WERI-Rb-1 (cell line): Measurements from ENCODE around the gene MANBA.
"Not testable (repeated sequence)": the region's sequence is repeated elsewhere in the genome, so short reads cannot be mapped to it uniquely, and the experiment has no call there.

Experiments used
- DNase-seq: peaks from one replicate; pipeline ENCODE4 v3.0.0-alpha.2; 2020
- H3K27ac ChIP-seq: fragments of 250-450 bp; sonication (Bioruptor Pico); 2 replicates; pipeline ENCODE4 v1.5.1; 2020; ENCODE audit warnings: mild to moderate bottlenecking, moderate library complexity
- H3K27me3 ChIP-seq: fragments of 250-450 bp; sonication (Bioruptor Pico); 2 replicates; pipeline ENCODE4 v1.5.1; 2021; ENCODE audit warnings: mild to moderate bottlenecking, low read depth, moderate library complexity; ENCODE audit not compliant: insufficient read depth, severe bottlenecking
- H3K36me3 ChIP-seq: fragments of 250-450 bp; sonication (Bioruptor Pico); 2 replicates; pipeline ENCODE4 v1.5.1; 2020; ENCODE audit warnings: mild to moderate bottlenecking, moderate library complexity
- H3K4me3 ChIP-seq: 2 replicates; pipeline ENCODE4 v1.5.1; 2011; ENCODE audit warnings: low read depth, mild to moderate bottlenecking, control low read depth, low read length
- H3K9me3 ChIP-seq: fragments of 250-450 bp; sonication (Bioruptor Pico); 2 replicates; pipeline ENCODE4 v1.5.1; 2021; ENCODE audit warnings: mild to moderate bottlenecking, moderate library complexity; ENCODE audit not compliant: severe bottlenecking
- TF ChIP-seq, protein P1 (sequence below): IDR thresholded peaks from 2 replicates; pipeline ENCODE4 v1.5.1; 2011; ENCODE audit warnings: low read depth, mild to moderate bottlenecking, control low read depth, inconsistent platforms, low read length

The MANBA gene

DNA sequence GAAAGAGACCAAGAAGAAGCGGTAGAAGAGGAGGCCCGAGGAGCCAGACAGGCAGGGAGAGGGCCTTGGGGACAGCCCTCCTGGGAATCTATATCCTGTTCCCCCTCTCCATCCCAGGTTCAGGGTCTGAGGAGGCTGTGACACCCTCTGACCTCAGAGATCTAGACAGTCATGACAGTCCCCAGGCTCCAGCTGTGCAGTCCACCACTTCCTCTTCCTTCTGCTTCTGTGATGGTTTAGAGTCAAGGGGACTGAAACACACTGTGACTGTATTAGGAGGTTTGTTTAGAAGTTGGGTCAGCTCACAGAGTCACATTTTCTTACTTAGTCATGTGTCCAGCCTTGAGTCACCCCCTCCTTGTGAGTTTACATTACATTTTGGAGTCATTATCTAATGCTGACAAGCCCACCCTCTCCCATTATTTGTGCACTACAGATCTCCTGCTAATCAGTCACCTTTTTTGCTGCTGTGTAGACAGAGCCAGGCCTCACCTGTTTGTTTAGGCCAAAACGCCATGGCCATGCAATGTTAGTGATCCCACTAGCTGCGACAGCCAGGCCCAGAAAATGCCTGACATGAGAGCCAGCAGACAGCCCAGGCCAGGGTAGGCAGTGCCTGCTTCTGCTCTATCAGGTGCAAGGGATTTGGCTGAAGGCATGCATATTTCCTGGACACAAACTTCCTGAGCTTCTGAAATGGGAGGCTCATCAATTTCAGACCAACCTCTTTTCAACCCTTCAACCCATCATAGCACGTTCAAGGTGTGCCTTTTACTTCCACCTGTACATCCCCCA is 26.0 kb downstream of the MANBA start:
- H3K4me3 ChIP-seq = no peak overlapping the region
- peaks cover 5% of the 10 kb centered on the region for H3K9me3 ChIP-seq
- H3K27me3 ChIP-seq = no peaks in the 10 kb centered on the region
- DNase-seq = no peak
- TF ChIP-seq, protein P1, sequence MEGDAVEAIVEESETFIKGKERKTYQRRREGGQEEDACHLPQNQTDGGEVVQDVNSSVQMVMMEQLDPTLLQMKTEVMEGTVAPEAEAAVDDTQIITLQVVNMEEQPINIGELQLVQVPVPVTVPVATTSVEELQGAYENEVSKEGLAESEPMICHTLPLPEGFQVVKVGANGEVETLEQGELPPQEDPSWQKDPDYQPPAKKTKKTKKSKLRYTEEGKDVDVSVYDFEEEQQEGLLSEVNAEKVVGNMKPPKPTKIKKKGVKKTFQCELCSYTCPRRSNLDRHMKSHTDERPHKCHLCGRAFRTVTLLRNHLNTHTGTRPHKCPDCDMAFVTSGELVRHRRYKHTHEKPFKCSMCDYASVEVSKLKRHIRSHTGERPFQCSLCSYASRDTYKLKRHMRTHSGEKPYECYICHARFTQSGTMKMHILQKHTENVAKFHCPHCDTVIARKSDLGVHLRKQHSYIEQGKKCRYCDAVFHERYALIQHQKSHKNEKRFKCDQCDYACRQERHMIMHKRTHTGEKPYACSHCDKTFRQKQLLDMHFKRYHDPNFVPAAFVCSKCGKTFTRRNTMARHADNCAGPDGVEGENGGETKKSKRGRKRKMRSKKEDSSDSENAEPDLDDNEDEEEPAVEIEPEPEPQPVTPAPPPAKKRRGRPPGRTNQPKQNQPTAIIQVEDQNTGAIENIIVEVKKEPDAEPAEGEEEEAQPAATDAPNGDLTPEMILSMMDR = no peak
- H3K36me3 ChIP-seq = no peaks in the 10 kb centered on the region; the same call in 1 of the 2 replicates
- H3K27ac ChIP-seq = no peak overlapping the region

DNA sequence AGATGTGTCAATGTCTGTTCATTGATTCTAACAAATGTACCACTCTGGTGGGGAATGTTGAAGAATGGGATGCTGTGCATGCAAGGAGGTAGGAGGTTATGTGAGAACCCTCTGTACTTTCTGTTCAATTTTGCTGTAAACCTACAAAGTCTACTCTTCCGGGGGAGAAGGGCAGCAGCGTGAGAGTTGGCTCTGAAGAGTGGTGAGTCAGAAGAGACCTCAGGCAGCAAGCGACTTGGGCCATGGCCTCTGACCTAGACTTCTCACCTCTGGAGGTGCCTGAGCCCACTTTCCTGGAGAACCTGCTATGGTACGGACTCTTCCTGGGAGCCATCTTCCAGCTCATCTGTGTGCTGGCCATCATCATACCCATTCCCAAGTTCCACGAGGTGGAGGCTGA is 26.7 kb downstream of the MANBA start:
- TF ChIP-seq, protein P1 = no peak
- Histone ChIP-seq H3K27ac (no peak overlapping the region), H3K4me3 (no peak overlapping the region), H3K27me3 (no peaks in the 10 kb centered on the region), H3K36me3 (no peaks in the 10 kb centered on the region; the same call in 1 of the 2 replicates), H3K9me3 (peaks cover 8% of the 10 kb centered on the region)
- DNase-seq = no peak

DNA sequence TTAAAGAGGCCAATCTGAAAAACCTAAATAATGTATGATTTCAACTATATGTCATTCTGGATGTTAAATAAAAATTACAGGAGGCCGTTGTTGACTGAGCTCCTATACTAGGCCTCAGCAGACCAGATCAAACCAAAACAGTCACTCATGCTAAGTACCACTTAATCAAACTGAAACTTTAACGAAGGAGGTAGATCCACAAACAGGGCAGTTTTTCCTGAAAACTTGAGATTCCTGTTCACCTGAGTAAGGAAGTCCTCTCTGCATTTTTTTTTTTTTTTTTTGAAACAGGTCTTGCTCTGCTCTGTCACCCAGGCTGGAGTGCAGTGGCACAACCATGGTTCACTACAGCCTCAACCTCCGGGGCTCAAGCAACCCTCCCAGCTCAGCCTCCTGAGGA is 27.7 kb downstream of the MANBA start:
- no peaks in the 10 kb centered on the region for H3K27me3 ChIP-seq

DNA sequence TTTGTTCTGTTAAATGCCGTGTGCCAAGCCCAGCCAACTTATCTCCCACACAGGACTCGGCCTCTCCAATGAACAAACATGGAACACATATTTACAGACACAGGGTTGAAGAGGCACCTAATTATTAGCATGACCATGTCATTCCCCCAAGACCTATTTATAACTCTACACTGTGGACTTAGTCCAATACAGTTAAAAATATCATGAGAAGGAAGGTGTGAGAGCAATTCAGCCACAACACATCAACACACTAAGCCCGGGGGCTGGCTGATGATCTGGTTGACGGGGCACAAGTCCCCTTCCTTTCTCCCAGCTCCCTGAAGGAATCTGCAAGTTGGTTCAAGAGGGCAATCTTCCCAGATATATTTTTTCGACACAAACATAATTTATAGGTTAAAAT is 28.1 kb downstream of the MANBA start:
- Histone ChIP-seq H3K27ac (no peak overlapping the region), H3K9me3 (peaks cover 8% of the 10 kb centered on the region), H3K4me3 (no peak overlapping the region), H3K27me3 (no peaks in the 10 kb centered on the region), H3K36me3 (no peaks in the 10 kb centered on the region; the same call in 1 of the 2 replicates)
- TF ChIP-seq, protein P1 = no peak
- no peak for DNase-seq

More for the DNA sequence above, 27.7 kb downstream of the MANBA start:
- Histone ChIP-seq H3K9me3 (peaks cover 8% of the 10 kb centered on the region), H3K27ac (no peak overlapping the region), H3K36me3 (no peaks in the 10 kb centered on the region; the same call in 1 of the 2 replicates), H3K4me3 (no peak overlapping the region)
- TF ChIP-seq, protein P1 = no peak
- DNase-seq = no peak

DNA sequence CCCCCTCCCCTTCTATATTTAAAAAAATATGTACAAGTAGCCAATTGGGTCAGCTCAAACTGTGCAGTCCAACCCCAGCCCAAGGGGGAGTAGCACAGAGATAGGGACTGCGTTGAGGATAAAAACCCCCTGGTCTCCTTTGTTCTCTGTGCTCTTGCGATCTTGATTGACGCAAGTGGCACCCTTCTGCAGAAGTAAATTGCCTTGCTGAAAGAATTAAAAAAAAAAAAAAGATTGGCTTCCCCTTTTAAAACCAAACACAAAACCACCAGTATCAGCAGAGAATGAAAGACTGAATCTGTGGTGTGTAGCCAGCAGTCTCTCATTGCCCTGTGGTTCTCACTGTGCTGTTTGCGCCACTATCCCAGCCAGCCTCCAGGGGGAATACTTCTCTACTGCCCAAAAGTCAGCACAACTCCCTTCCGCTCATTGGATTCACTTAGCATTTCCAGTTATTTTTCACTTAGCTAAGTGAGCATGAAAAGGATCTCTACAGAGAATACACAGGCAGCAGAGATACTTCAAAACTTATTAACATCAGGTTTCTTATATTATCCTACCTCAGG is 29.7 kb downstream of the MANBA start:
- DNase-seq = no peak
- TF ChIP-seq, protein P1 = peak; percentile 59
- no peak overlapping the region for H3K27ac ChIP-seq
- H3K36me3 ChIP-seq = no peaks in the 10 kb centered on the region; the same call in 1 of the 2 replicates
- no peak overlapping the region for H3K4me3 ChIP-seq
- H3K27me3 ChIP-seq = no peaks in the 10 kb centered on the region
- H3K9me3 ChIP-seq = peaks cover 8% of the 10 kb centered on the region

DNA sequence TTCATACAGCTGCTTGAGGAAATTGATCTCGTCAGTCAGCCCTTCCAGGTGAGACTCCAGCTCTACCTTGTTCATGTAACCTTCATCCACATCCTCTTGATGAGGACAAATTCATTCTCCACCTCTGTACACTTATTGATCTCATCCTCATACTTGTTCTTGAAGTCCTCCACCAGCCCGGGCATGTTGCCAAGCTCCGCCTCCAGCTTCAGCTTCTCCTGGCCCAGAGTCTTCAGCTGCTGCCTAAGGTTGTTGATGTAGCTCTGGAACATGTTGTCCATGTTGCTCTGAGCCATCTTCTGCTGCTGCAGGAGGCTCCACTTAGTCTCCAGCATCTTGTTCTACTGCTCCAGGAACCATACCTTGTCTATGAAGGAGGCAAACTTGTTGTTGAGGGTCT is 31.3 kb downstream of the MANBA start:
- H3K27me3 ChIP-seq, DNase-seq, H3K27ac ChIP-seq, H3K36me3 ChIP-seq, H3K9me3 ChIP-seq, H3K4me3 ChIP-seq: not testable (repeated sequence)

DNA sequence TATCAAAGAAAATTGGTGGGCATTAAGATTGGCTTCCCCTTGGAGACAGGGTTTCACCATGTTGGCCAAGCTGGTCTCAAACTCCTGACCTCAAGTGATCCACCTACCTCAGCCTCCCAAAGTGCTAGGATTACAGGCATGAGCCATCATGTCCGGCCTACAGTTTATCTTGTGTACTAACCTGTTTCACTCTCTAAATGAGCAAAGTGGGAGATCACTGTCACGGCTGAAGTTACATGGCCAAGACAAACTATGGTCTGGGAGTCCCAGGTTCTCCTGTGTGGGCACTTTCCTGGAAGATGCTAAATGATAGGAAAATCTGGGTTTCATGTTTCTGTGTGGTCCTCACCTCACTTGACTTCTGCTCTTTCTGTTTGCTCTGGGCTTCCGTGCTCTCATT is 33.8 kb downstream of the MANBA start:
- H3K9me3 ChIP-seq, H3K4me3 ChIP-seq, H3K27me3 ChIP-seq, DNase-seq, H3K36me3 ChIP-seq, H3K27ac ChIP-seq: not testable (repeated sequence)
